ENCODE results near the gene KCNQ1.

GRCh38 chr11:2892215-2892966 lies 447.6 kb downstream of the KCNQ1 start:
- TF ChIP-seq CTCF (IDR thresholded peaks at IDR 0.05) (peak; percentile 83 to 96 (median 95)), EP300 (IDR thresholded peaks at IDR 0.05) (no peak), POLR2A (IDR thresholded peaks at IDR 0.05) (no peak), POLR2AphosphoS5 (IDR thresholded peaks at IDR 0.05) (peak in 1 of 2 donors; percentile 19)

Data from upper lobe of left lung (tissue), 4 donors.